IMR-90 (cell line): ENCODE measurements around the gene GANC.

Source experiments
- POLR2A ChIP-seq: IDR thresholded peaks from 2 replicates; pipeline ENCODE4 v1.6.1; 2012; ENCODE audit warnings: mild to moderate bottlenecking, low read depth, low read length
- TF ChIP-seq, protein P1 (sequence below): conservative IDR thresholded peaks from 2 replicates; pipeline ENCODE4 v1.5.1; 2012; ENCODE audit warnings: mild to moderate bottlenecking, low read depth, low read length, improper control_type of control experiment

DNA sequence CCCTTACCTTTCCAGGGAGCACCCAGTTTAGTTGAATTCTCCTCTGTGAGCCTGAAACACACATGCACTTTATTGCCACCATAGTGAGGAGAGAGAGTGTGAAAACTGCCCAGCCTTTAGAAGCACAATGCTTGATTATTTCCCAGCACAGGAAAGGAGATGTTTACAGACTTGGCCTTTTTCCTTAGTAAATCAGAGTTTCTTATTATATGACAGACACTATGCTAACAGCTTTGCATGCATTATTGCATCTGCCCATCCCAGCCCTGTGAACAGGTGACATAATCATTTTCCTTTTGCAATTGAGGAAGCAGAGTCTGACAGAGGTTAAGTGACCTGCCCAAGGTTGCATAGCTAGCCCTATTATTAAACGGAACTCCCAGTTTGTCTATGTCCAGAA, 122.8 kb downstream of the GANC start:
- TF ChIP-seq, protein P1, sequence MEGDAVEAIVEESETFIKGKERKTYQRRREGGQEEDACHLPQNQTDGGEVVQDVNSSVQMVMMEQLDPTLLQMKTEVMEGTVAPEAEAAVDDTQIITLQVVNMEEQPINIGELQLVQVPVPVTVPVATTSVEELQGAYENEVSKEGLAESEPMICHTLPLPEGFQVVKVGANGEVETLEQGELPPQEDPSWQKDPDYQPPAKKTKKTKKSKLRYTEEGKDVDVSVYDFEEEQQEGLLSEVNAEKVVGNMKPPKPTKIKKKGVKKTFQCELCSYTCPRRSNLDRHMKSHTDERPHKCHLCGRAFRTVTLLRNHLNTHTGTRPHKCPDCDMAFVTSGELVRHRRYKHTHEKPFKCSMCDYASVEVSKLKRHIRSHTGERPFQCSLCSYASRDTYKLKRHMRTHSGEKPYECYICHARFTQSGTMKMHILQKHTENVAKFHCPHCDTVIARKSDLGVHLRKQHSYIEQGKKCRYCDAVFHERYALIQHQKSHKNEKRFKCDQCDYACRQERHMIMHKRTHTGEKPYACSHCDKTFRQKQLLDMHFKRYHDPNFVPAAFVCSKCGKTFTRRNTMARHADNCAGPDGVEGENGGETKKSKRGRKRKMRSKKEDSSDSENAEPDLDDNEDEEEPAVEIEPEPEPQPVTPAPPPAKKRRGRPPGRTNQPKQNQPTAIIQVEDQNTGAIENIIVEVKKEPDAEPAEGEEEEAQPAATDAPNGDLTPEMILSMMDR: no peak
- TF ChIP-seq POLR2A: no peak
